Iris pigment epithelial cell (primary cell): ENCODE measurements around the gene OSTM1.

Experiments used
- DNase-seq: peaks from one replicate; pipeline ENCODE4 v3.0.0-alpha.2; 2011; ENCODE audit warnings: low read depth

The OSTM1 gene, protein sequence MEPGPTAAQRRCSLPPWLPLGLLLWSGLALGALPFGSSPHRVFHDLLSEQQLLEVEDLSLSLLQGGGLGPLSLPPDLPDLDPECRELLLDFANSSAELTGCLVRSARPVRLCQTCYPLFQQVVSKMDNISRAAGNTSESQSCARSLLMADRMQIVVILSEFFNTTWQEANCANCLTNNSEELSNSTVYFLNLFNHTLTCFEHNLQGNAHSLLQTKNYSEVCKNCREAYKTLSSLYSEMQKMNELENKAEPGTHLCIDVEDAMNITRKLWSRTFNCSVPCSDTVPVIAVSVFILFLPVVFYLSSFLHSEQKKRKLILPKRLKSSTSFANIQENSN

DNA sequence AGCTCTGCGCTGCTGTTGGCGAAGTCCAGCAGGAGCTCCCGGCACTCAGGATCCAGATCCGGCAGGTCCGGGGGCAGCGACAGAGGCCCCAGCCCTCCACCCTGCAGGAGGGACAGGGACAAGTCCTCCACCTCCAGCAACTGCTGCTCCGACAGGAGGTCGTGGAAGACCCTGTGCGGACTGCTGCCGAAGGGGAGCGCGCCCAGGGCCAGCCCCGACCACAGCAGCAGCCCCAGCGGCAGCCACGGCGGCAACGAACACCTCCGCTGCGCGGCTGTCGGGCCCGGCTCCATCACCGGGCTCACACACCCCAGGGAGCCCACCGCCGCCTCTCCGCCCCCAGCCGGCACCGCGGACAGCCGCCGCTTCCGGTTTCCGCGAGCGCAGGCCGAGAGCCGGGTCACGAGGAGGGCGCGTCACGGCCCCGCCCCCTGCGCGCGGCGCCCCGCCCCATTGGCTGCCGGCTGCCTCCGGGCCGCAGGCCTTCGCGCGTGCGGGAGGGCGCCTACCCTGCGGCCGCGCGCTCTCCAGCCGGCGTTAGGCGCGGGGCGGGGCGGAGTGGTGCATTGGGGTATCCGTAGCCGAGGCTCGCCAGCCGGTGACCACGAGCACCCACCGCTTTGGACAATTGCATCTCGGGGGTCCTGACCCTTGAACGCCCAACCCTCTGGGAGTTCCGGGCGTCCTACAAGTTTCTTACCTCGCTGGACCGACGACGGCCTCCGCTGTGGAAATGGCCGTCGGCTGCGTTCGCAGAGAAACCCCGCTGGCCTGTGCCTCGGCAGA lies at the start of gene OSTM1:
OSTM1 (minus strand) TSS at position 383 of the 786 bp plus-strand sequence; CDS start at position 293, 90 bp downstream.
- DNase-seq, result peak; percentile 86

GRCh38 chr6:108123946-108124345 lies 49.4 kb upstream of the OSTM1 start:
- DNase-seq, result no peak

DNA sequence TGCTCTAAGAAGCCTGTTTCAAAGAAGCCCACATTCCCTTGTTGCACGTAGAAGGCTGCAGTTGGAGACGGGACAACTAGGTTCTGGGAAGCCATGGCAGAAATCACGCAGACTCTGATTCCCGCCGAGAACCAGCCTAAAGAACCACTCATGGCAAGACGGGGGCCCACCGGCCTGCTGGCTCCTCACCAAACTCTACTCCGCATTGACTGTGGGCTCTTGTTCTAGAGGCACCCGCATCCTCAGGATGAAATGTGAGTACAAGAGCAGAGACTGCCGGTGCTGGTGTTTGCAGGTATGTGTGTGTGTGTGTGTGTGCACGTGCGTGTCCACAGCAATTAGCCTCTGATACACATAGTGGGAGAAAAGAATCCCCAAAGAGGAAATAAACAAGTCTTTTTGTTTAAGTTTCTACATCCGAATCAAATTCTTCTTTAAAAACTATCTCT lies 49.0 kb upstream of the OSTM1 start:
- DNase-seq, result no peak

DNA sequence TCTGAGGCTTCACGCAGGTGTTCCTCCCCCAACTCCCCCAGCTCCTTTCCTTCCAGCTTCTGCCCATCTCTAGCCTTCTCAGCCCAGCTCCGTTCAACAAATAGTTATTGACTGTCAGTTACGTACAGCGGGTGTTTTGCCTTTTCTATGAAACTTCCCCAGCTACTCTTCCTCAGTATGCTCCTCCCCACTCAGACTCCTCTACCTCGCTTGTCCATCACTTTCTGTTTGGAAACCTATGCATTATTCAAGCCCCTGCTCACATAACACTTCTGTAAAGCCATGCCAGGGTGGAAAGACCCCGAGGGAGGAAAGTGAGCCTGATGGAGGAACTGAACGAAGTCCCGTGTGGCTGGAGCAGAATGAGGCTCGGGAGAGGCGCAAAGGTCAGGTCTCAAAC lies 47.1 kb upstream of the OSTM1 start:
- no peak for DNase-seq

GRCh38 chr6:108120311-108120710 lies 45.8 kb upstream of the OSTM1 start:
- no peak for DNase-seq

DNA sequence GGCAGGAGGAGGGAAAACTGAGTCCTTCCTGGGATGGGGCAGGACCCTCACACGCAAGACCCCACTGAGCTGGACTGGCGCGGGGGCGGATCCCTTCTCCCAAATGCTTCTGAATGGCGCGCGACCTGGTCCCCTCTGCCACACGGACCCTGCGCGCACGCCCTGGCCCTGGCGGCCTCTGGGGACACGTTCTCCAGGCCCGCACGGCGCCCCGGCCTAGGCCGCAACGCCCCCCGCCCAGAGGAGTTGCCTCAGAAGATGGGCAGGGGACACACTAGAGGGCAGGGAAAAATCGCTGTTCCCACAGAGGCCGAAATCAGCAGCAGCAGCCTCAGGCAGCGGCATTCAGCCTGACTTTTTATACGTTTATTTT lies 45.2 kb upstream of the OSTM1 start:
- no peak for DNase-seq

GRCh38 chr6:108118810-108119768 lies 44.5 kb upstream of the OSTM1 start:
- DNase-seq, result no peak

DNA sequence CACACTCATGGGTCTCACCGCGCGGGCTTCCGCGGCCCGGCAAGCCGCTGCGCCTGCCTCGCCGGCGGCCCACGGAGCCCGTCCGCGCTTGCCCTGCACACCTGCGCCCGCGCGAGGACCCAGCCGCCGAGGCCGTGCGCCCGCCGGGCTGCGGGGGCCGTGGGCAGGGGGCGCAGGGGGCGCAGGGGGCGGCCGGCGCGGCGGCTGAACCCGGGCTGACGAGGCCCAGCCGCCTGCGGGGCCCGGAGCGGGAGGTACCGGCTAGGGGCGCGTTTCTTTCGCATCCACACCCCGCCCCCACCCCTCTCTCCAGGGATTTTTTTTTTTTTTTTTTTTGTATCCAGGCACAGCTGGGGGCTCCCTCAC lies 43.8 kb upstream of the OSTM1 start:
- no peak for DNase-seq

DNA sequence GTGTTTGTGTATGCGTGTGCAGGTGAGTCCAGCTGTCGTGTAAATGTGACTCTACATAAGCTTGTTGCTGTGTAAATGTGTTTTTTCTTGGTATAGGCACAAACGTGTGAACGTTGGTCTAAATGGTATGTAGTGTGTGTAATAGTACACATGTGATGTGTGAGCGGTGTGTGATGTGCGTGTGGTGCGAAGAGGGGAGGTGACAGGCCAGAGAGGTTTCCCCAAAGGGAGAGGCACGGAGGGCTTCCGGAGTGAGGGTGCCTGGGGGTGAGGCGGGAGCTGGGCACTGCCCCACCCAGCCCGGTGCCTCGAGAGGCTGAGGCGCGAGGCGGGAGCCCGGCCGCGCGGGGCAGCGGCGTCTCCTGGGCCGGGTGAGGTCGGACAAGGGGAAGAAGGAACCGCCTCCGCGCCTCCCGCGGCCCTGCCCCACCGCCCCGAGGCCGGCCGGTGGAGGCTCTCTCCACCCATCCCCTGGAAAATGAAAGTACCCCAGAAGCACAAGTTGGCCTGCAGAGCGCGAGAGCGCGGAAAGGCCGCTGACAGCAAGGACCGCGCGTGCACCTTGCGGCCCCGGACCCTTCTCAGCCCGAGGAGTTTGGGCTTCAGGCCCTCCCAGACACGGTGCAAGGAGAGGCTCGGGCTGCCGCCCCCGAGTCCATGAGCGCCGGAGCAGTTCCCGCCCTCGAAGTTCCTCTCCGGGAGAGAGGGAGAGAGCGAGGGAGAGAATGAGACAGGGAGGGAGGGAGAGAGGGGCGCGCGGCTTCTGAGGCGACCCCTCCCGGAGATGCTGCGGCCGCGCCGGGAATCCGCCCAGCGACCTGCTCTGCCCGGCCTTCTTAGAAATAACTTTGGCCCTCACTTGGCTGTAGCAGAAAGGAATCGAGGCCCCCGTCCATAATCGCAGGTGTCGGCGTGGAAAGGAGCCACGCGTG lies 43.2 kb upstream of the OSTM1 start:
- DNase-seq, result peak; percentile 22

DNA sequence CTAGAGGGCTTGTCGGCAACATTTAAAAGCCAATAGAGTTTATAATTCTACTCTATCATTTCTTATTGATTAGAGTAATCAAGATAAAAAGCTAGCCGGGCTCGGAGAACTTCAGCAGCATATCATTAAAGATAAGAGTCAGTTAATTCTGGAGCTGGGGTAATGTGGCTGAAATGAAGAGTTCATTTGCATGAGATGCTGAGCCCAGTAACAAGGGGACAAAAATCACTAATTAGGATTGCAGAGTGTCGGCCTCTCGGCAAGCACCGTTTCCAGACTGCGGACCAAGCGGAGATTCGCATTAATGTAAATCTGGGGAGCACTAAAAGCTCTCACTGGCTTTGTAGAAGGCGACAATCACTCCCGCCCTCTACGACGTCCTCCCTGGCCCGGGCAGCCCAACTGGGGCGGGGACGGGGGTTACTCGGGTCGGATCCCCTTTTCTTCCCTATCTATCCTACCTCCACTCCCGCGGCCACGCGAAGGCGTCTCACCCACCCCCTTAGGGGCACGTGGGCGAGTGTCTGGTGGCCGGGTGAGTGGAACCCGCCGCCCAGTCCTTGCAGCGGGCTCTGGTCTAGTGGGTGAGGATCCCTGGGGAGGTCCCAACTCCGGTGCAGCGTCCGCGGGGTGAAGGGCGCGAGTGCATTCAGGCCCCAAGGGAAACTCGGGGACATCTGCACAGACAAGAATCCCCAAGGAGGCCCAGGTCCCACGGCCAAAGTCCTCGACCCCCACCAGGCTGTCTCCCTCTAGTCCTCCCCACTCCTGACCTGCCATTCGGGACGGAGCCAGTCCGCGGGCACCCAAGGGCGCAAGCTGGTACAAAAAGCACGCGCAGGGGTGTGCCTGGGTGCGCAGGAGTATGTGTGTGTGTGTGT lies 42.2 kb upstream of the OSTM1 start:
- DNase-seq, result no peak

DNA sequence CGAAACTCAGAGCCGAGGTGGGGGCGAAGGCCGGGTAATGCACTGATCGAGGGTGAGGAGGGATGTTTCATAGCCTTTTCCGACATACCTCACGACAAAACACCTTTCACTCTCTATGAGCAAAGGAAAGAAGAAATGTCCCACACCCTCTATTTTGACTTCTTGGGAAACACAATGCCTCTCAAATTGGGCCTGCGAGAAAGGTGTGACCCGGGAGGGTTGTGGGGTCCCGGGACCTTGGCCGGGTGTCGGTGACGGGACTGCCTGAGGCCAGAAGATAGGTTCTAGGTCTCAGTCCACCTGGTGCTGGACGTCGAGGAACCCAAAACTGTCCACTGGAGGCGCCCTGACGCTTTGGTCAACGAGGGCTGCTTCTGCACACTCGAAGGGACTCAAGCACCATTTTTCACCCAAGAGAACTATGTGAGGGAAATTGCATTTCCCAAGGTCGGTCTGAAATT lies 41.1 kb upstream of the OSTM1 start:
- peak; percentile 38 for DNase-seq

DNA sequence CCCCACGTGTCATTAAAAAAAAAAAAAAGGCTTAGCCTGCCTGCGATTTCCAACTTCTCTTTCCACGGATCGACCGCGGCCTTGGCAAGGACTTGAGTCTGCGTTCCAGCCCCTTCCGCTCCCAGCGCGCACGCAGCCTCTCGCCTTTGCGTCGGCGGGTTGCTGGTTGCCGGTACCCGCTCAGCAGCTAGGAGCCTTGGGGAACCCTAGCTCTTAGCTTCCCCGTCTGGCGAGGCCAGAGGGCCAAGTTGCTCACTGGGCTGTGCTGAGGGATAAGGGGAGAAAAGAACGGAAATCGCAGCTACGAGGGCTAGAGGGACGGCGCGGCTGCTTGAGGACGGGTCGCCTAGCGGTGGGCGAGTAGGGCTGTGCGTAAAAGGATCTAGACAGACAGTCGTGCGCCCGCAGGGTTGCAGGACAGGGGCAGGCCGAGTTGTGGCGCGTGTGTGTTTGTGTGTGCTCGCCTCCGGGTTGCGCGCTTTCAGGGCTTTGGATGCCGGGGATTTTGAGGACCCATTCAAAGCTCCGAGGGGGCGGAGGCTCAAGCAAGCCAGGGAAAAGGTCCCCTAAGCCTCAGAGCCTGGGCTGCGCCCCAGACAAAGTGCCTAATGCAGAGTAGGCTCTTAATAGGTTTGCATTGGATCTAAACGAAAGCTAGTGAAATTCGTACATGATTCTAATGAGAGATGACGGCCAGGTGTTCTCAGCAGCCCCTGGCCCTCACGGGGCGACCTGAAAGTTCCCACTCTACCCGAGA lies 40.5 kb upstream of the OSTM1 start:
- DNase-seq, result peak; percentile 83

DNA sequence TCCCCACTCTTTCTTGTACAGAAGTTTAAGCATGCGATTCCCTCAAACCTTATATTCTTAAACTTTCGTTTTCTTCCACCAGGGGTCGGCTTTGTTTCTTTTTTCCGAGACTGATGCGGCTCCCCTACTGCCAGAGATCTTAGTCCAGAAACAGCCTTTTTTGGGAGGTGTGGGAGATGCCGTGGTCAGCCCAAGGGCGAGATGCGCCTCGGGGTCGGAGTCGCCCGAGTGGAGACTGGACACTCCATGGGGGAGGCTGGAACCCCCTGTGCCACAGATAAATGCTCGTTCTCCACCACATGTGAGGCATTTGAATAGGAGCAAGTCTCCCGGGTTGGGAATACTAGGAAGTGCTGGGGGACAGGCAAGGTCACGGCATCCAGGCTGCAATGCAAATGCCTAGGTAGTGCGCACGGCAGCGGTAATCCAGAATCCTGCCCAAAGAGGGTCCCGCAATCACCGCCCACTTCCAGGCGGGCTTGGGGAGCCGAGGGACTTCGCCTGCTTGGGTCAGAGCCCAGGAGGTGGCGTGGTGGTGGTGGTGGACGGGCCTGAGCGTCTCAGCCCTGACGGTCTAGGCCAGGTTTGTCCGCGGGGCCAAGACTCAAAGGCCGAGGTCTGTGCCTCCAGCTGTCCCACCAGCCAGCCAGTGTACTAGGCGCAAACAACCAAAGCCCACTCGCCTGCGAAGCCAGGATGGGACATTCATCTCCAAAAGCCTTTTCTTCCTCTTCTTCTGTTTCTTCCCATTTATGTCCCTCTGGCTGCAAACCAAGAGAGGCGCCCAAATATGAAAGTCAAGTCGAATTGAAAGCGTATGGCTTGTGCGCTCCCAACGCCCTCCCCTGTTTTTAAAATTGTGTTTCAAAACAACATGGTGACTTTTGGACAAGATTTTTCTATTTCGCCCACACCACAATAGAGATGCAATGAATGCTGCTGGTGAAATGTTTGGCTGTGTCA lies 39.3 kb upstream of the OSTM1 start:
- DNase-seq, result peak; percentile 57

GRCh38 chr6:108108374-108108773 lies 33.8 kb upstream of the OSTM1 start:
- no peak for DNase-seq

- DNase-seq, result no peak
Measured at GRCh38 chr6:108107102-108107501, 32.6 kb upstream of the OSTM1 start.

DNA sequence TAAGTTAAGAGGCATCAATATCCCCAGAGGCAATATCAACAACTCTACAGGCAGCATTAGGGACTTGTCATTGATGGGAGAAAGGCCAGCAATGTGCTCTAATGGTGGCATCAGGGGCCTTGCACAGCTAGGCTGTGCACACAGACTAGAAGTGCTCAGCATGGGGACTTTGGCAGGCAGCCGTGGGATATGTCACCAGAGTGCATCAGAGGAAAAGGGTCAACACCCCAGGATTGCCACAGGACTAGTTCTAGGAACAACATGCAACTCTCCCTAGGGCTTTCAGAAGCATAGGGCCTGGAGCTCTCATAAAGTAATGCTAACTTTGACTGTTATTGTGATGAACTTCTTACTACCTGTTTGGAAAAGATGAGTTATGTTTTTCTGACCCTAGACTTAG lies 32.2 kb upstream of the OSTM1 start:
- DNase-seq, result no peak

DNA sequence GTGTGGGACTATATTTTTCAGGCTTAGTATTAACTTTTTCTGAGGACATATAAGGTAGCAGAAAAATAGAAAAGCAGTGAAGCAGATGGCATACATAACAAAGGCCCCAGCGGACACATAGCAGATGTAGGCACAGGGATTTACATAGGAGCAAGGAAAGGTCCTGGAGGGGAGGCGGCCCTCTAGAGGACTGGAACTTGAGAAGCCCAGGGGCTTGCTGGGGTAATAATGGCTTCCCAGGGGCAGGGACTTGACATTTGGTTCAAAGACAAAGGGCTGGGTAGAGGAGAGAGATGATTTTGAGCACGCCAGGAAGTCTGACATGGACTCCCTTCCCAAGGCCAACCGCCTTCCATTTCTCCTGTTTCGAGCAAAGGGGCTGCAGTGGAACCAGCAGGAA lies 31.7 kb upstream of the OSTM1 start:
- no peak for DNase-seq

DNA sequence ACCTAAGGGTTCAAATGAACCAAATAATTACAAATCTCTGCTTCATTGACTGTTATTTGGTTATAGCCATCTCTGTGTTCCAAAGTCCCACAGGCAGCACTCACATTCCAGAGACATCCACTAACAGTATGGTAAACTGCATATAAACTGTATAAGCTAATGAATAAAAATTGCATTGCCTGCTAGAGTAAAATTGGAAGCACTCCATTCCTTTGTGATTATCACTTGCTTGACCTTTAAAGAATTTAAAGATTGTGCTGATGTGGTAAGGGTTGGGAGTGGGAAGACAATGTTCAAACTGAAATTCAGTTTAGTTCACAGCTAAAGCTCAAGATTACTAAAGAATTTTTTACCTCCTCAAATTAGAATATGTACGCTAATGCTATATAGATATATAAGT lies 31.0 kb upstream of the OSTM1 start:
- peak; percentile 34 for DNase-seq
